ENCODE data around the gene MSMB. TPM values are rescaled to one million over a fixed set of nuclear protein-coding genes. Genes with fewer than 3 reads are reported as not detected.

MSMB gene
- total and polyA plus RNA-seq, 2 of the 8 experiments (the other 6 are each of a cell fraction or from before 2014, with no cell fraction given) = not detected

- TF ChIP-seq CREB1 (IDR thresholded peaks at IDR 0.05) (no peak), ATF2 (IDR thresholded peaks at IDR 0.05; ENCODE audit: low read length) (no peak), SAP30 (IDR thresholded peaks at IDR 0.05; ENCODE audit: insufficient read depth, insufficient replicate concordance, low read length) (no peak), CHD2 (IDR thresholded peaks at IDR 0.05; ENCODE audit: low read length) (no peak), RFX5 (IDR thresholded peaks at IDR 0.05; ENCODE audit: borderline replicate concordance, low read depth, low read length) (no peak), SP1 (IDR thresholded peaks at IDR 0.05; ENCODE audit: low read depth, low read length) (no peak), CBX5 (IDR thresholded peaks at IDR 0.05; ENCODE audit: low read depth, low read length) (no peak), ASH2L (IDR thresholded peaks at IDR 0.05; ENCODE audit: low read length) (no peak)
Observed at GRCh38 chr10:46016811-46017210, 29.3 kb downstream of the MSMB start (continued).

Measured in H1 (cell line).